SK-N-MC (cell line): ENCODE measurements around the gene BAHCC1.
"Not testable (repeated sequence)": the region's sequence is repeated elsewhere in the genome, so short reads cannot be mapped to it uniquely, and the experiment has no call there.

Source experiments
- DNase-seq: peaks from one replicate; pipeline ENCODE4 v3.0.0-alpha.2; 2011; ENCODE audit warnings: low read depth, low spot score
- H3K27ac ChIP-seq: fragments of 200-600 bp; sonication (generic); 2 replicates; pipeline ENCODE4 v1.5.1; 2016; ENCODE audit warnings: mixed run types
- H3K36me3 ChIP-seq: fragments of 200-600 bp; sonication (generic); 2 replicates; pipeline ENCODE4 v1.6.1; 2017; ENCODE audit warnings: antibody characterized with exemption, low read length, mixed read lengths; ENCODE audit not compliant: insufficient read depth
- H3K4me3 ChIP-seq: fragments of 200-600 bp; sonication (generic); 2 replicates; pipeline ENCODE4 v1.5.1; 2016
- H3K9ac ChIP-seq: fragments of 200-600 bp; sonication (generic); 2 replicates; pipeline ENCODE4 v1.8.0; 2017; ENCODE audit warnings: mixed run types, mixed read lengths; ENCODE audit not compliant: insufficient read length
- H3K9me3 ChIP-seq: fragments of 200-600 bp; sonication (generic); 2 replicates; pipeline ENCODE4 v1.6.1; 2017; ENCODE audit warnings: low read depth, mild to moderate bottlenecking, antibody characterized with exemption, low read length, moderate library complexity, mixed read lengths
- EZH2 ChIP-seq: fragments of 200-600 bp; sonication (generic); IDR thresholded peaks from one replicate; pipeline ENCODE4 v1.6.1; 2017; ENCODE audit warnings: antibody characterized with exemption
- FOXP2 ChIP-seq: optimal IDR thresholded peaks from 2 replicates; pipeline ENCODE3; 2011; ENCODE audit warnings: mild to moderate bottlenecking, moderate library complexity; ENCODE audit not compliant: insufficient read depth; ENCODE audit errors: extremely low read length, control extremely low read depth
- POLR2AphosphoS5 ChIP-seq: IDR thresholded peaks from 2 replicates; pipeline ENCODE4 v1.6.1; 2012; ENCODE audit warnings: mild to moderate bottlenecking, low read depth, low read length, borderline replicate concordance

Gene BAHCC1

DNA sequence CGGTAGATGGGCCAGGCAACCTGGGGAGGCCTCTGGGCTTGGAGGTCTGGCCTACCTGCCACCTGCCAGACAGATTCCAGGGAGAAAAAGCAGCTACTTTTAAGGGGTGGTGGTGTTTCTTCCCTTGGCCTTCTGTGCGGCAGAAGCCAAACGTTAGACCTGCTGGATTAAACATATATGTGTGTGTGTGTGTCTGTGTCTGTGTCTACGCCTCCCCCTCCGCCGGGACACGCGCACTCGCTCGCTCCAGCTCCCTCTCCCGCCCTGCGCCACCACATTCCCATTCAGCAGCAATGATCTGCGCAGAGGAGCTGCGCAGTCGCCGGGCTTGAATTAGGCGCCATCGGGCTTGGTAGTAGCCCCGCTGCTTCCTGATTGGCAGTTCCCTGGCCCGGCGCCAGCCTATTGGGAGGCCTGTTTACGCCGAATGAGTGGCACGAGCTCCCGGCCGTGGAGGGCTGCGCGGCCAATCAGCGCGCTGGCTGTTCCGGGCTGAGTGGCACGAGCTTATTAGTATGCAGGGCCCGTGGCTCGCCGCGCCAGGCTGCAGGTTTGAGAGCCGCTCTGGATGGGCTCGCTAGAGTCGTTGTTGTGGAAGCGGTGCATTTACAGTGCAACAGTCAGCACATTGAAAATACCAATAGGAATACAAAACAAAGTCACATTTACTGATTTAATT is at the start of gene BAHCC1:
TSS of gene BAHCC1 (plus strand) at position 537 of the 679 bp plus-strand sequence. CDS start 4,283 bp downstream, outside the sequence.
- Histone ChIP-seq H3K36me3 (no peaks in the 10 kb centered on the region), H3K9me3 (no peaks in the 10 kb centered on the region), H3K4me3 (peak within 1 kb of the TSS; percentile 95), H3K27ac (peak within 1 kb of the TSS; percentile 98), H3K9ac (peak within 1 kb of the TSS; percentile 99)
- no peak for TF ChIP-seq EZH2
- TF ChIP-seq POLR2AphosphoS5 = peak; percentile 98
- no peak for TF ChIP-seq FOXP2
- DNase-seq = peak; percentile 98

DNA sequence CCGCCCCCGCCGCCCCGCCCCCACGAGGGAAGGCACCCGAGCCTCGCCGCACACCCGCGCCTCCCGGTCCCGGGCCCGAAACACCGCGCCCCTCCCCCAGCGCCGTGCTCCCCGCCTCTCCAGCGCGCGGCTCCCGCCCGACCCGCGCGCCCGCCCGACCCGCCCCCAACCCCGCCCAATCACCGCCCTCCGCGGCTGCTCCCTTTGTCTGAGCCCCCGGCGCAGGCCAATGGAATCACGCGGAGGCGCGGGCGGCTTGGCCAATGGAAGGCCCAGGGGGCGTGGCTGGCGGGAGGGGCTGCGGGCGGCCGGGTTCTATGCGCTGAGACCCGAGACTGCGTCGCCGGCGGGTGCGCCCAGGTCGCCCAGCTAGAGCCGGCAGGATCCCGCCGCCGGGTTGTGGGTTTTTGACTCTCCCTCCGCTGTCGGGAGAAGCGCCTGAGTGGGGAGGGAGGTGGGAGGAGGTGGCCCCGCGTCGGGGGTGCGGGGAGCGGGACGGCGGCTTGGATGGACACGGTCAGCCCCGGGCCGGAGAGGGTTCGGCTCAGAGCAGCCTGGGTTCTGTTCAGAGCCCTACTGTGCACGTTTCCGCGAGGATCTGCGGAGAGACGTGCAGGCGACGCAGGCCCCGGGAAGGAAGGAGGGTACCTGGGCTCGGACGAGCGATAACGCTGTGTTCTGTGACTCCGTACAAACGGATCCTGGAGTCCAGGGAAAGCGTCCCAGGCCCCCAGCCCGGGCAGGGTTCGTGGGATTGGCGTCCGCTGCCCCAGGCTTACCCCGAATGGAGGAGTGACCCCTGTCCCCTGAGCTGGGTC is 49.0 kb upstream of the BAHCC1 start:
- peaks cover 3% of the 10 kb centered on the region; the same call in 1 of the 2 replicates for H3K36me3 ChIP-seq
- peak; percentile 92 for TF ChIP-seq POLR2AphosphoS5
- no peak for TF ChIP-seq EZH2
- peak overlapping the region; percentile 82 for H3K27ac ChIP-seq
- H3K9me3 ChIP-seq = no peaks in the 10 kb centered on the region
- H3K4me3 ChIP-seq = peak overlapping the region; percentile 98
- H3K9ac ChIP-seq = peak overlapping the region; percentile 97
- DNase-seq = no peak

GRCh38 chr17:81346908-81347349 is 48.3 kb upstream of the BAHCC1 start:
- TF ChIP-seq FOXP2 (no peak), EZH2 (no peak), POLR2AphosphoS5 (no peak)
- Histone ChIP-seq H3K4me3 (peak overlapping the region; percentile 98), H3K9ac (peak overlapping the region; percentile 97), H3K9me3 (no peaks in the 10 kb centered on the region), H3K36me3 (peaks cover 3% of the 10 kb centered on the region; the same call in 1 of the 2 replicates), H3K27ac (peak overlapping the region; percentile 82)
- no peak for DNase-seq

DNA sequence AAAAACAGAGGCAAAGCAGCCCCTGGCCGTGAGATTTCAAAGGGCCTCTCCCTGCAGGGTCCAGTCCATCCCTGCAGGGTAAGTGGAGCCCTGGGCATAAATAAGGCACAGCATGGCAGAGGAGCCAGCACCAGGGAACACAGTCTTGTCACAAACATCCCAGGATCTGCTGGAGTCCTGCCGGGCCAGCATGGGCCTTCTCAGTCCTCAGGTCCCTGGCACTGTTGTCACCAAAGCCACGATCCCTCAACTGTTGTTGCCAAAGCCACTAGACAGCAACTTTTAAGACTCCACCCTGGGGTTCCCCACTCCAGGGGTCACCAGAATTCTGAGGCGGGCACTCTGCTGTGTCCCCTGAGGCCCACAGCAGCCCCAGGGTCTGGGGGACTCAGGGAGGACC is 47.8 kb upstream of the BAHCC1 start:
- Histone ChIP-seq H3K4me3 (peak overlapping the region; percentile 98), H3K36me3 (peaks cover 3% of the 10 kb centered on the region; the same call in 1 of the 2 replicates), H3K27ac (0 out of 2 replicates have a peak overlapping the region, but pooled peaks have one; percentile 82), H3K9me3 (no peaks in the 10 kb centered on the region), H3K9ac (peak overlapping the region; percentile 97)
- DNase-seq = no peak
- TF ChIP-seq POLR2AphosphoS5 (0 out of 2 replicates have a peak, but pooled peaks have one; percentile 24), FOXP2 (no peak), EZH2 (no peak)

DNA sequence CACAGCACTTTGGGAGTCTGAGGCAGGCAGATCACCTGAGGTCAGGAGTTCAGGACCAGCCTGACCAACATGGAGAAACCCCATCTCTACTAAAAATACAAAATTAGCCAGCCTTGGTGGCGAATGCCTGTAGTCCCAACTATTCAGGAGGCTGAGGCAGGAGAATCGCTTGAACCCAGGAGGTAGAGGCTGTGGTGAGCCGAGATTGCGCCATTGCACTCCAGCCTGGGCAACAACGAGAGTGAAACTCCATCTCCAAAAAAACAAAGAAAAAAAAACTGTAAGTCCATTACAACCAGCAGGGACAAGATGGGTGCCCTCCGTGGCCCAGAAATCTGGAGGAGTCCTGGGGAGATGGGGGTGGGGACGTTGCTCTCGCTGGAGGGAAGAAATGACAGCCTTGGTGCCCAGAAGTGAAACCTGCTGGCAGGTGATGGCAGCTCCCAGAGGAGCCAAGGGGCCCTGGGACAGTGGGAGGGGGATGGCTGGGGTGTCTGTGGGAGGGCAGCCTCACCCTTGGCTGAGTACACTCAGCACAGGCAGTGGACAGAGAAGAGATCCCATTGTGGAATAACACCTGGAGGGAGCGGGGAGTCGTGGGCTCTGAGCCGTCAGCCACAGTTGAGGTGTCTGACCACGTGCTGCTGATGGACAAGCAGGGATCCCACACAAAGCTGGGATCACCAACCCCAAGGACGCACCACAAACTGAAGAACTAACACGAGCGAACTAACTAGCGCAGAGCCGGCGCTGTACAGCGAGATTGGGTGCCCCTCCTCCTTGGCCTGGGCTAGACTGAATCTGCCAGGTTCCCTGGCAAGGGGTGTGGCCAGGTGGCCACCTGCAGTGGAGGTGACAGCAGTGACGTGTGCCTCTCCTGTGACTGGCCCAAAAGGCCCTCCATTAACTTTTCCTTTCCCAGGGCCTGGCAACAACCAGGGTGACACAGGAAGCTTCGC is 46.9 kb upstream of the BAHCC1 start:
- Histone ChIP-seq H3K9ac (no peak overlapping the region), H3K27ac (peak overlapping the region; percentile 38), H3K9me3 (no peaks in the 10 kb centered on the region), H3K36me3 (peaks cover 3% of the 10 kb centered on the region; the same call in 1 of the 2 replicates), H3K4me3 (no peak overlapping the region)
- TF ChIP-seq FOXP2 (no peak), POLR2AphosphoS5 (no peak), EZH2 (no peak)
- DNase-seq = no peak

DNA sequence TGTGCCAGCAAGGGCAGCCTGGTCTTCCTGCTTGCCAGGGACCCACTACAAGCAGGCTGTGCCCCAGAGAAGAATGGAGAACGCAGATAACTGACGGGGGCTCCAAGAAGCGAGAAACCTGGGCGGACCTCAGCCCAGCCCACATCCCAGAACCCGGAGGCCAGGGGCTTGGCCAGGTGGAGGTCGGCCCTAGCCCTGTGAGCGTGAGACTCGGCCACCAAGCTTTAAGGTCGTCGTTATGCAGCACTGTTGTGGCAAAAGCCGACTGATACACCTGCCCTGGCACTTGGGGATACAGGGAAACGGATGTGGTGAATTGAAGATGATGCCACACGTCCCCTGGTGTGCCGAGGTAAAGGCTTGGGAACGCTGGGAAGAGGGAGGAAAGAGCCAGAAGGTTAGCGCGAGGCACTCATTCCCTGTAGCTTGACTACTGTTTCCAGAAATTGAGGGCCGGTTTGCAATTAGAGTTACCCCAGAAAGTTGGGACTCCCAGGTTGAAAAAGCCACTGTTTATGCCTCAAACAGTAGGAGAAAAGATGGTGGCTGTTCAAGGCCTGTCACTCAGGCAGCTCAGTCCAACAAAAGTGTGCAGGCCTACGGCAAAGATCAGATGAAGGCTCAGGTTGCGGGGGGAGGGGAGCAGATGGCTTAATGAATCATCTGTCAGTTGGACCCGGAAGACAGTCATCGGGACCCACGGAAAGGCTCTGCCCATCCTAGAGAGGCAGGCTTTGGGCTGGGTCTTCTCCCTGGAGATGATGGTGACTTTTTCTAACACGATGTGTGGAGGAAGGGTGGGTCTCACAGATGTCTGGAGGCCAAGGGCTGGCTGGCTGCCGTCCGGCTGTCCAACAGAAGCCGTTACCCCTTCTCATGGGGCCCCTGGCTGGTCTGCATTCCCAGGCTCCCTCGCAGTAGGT is 45.6 kb upstream of the BAHCC1 start:
- Histone ChIP-seq H3K9ac (no peak overlapping the region), H3K36me3 (no peaks in the 10 kb centered on the region; the same call in 1 of the 2 replicates), H3K9me3 (no peaks in the 10 kb centered on the region), H3K4me3 (no peak overlapping the region), H3K27ac (peak overlapping the region; percentile 75)
- DNase-seq = no peak
- TF ChIP-seq EZH2 (no peak), POLR2AphosphoS5 (no peak)

GRCh38 chr17:81350320-81350890 is 44.9 kb upstream of the BAHCC1 start:
- Histone ChIP-seq H3K36me3 (no peaks in the 10 kb centered on the region), H3K9me3 (no peaks in the 10 kb centered on the region), H3K27ac (peak overlapping the region; percentile 75), H3K4me3 (no peak overlapping the region), H3K9ac (no peak overlapping the region)
- no peak for DNase-seq
- TF ChIP-seq FOXP2 = no peak

DNA sequence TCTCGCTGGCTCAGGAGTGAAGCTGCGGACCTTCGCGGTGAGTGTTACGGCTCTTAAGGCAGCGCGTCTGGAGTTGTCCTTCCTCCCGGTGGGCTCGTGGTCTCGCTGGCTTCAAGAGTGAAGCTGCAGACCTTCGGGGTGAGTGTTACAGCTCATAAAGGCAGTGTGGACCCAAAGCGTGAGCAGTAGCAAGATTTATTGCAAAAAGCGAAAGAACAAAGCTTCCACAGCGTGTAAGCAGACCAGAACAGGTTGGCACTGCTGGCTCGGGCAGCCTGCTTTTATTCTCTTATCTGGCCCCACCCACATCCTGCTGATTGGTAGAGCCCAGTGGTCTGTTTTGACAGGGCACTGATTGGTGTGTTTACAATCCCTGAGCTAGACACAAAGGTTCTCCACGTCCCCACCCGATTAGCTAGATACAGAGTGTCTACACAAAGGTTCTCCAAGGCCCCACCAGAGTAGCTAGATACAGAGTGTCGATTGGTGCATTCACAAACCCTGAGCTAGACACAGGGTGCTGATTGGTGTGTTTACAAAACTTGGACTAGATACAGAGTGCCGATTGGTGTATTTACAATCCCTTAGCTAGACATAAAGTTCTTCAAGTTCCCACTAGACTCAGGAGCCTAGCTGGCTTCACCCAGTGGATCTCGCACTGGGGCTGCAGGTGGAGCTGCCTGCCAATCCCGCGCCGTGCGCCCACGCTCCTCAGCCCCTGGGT is 43.8 kb upstream of the BAHCC1 start:
- not testable (repeated sequence) for H3K9ac ChIP-seq, DNase-seq, H3K27ac ChIP-seq, H3K4me3 ChIP-seq, H3K36me3 ChIP-seq, H3K9me3 ChIP-seq

- not testable (repeated sequence) for H3K27ac ChIP-seq, H3K9me3 ChIP-seq, H3K36me3 ChIP-seq, H3K4me3 ChIP-seq, H3K9ac ChIP-seq, DNase-seq
Observed at GRCh38 chr17:81352056-81352455, 43.2 kb upstream of the BAHCC1 start.
